OCI-LY3 (cell line): Measurements from ENCODE around the gene RBM33.

Experiments used
- H2AFZ ChIP-seq: fragments of 200-600, 300-600 bp; shearing (Covaris generic); 2 replicates; pipeline ENCODE4 v1.6.0; 2014; ENCODE audit warnings: antibody characterized with exemption, low read depth, low read length
- H3K27ac ChIP-seq: fragments of 200-600, 300-600 bp; sonication (generic); 2 replicates; pipeline ENCODE4 v1.5.1; 2014; ENCODE audit warnings: mild to moderate bottlenecking, low read length, moderate library complexity, mixed read lengths
- H3K27me3 ChIP-seq: fragments of 200-600, 300-600 bp; sonication (generic); 2 replicates; pipeline ENCODE4 v1.6.1; 2014; ENCODE audit warnings: low read depth, low read length, mixed read lengths
- H3K36me3 ChIP-seq: fragments of 200-600, 300-600 bp; sonication (generic); replicated peaks from 2 replicates; pipeline ENCODE3; 2014; ENCODE audit warnings: low read depth, low read length, mixed read lengths
- H3K4me1 ChIP-seq: fragments of 300-600, 200-600 bp; sonication (generic); 2 replicates; pipeline ENCODE4 v1.6.1; 2014; ENCODE audit warnings: low read length, mixed read lengths
- H3K4me2 ChIP-seq: fragments of 200-600, 300-600 bp; sonication (generic); 2 replicates; pipeline ENCODE4 v1.6.1; 2014; ENCODE audit warnings: low read length, mixed read lengths
- H3K4me3 ChIP-seq: fragments of 300-600, 200-600 bp; sonication (generic); 2 replicates; pipeline ENCODE4 v1.5.1; 2014; ENCODE audit warnings: antibody characterized with exemption, mild to moderate bottlenecking, low read length, moderate library complexity
- H3K79me2 ChIP-seq: fragments of 300-600, 200-600 bp; shearing (Covaris generic); 2 replicates; pipeline ENCODE4 v1.6.1; 2014; ENCODE audit warnings: mild to moderate bottlenecking, low read length, mixed read lengths
- H3K9ac ChIP-seq: fragments of 300-600, 200-600 bp; shearing (Covaris generic); 2 replicates; pipeline ENCODE4 v1.6.0; 2014; ENCODE audit warnings: mild to moderate bottlenecking, low read length, moderate library complexity
- H3K9me3 ChIP-seq: fragments of 200-600, 300-600 bp; shearing (Covaris generic); 2 replicates; pipeline ENCODE4 v1.6.1; 2014; ENCODE audit warnings: low read length, mixed read lengths; ENCODE audit not compliant: insufficient read depth
- H4K20me1 ChIP-seq: fragments of 200-600, 300-600 bp; sonication (generic); 2 replicates; pipeline ENCODE4 v1.6.1; 2016; ENCODE audit warnings: low read length, mixed read lengths; ENCODE audit not compliant: insufficient read depth
- CTCF ChIP-seq: fragments of 200-600, 300-600 bp; sonication (generic); IDR thresholded peaks from 2 replicates; pipeline ENCODE4 v1.5.1; 2014; ENCODE audit warnings: antibody characterized with exemption, low read length, low read depth
- EZH2phosphoT487 ChIP-seq: fragments of 200-600 bp; shearing (Covaris generic); IDR thresholded peaks from 2 replicates; pipeline ENCODE4 v1.6.1; 2018; ENCODE audit warnings: antibody characterized with exemption, mixed run types, low read depth

RBM33 gene

GRCh38 chr7:155698633-155699032 lies 54.2 kb downstream of the RBM33 start:
- Histone ChIP-seq H3K9me3 (no peaks in the 10 kb centered on the region), H3K4me1 (0 out of 2 replicates have a peak, but pooled peaks cover 4% of the 10 kb centered on the region), H3K9ac (no peak overlapping the region), H2AFZ (no peak overlapping the region), H3K4me3 (no peak overlapping the region), H3K36me3 (peaks cover 32% of the 10 kb centered on the region), H3K4me2 (no peak overlapping the region), H4K20me1 (peaks cover 48% of the 10 kb centered on the region), H3K79me2 (peaks cover 66% of the 10 kb centered on the region), H3K27ac (no peak overlapping the region), H3K27me3 (no peaks in the 10 kb centered on the region)
- TF ChIP-seq EZH2phosphoT487: no peak
- TF ChIP-seq CTCF: no peak

- H4K20me1 ChIP-seq: peaks cover 42% of the 10 kb centered on the region
- no peak overlapping the region for H3K4me3 ChIP-seq
- no peak overlapping the region for H3K27ac ChIP-seq
These were observed 54.7 kb downstream of the RBM33 start for GRCh38 chr7:155699180-155699579.

GRCh38 chr7:155700847-155701246 lies 56.4 kb downstream of the RBM33 start:
- Histone ChIP-seq H3K27me3 (no peaks in the 10 kb centered on the region), H3K9me3 (no peaks in the 10 kb centered on the region), H3K4me2 (no peak overlapping the region), H3K4me3 (no peak overlapping the region), H3K27ac (no peak overlapping the region), H4K20me1 (peaks cover 39% of the 10 kb centered on the region), H2AFZ (no peak overlapping the region), H3K36me3 (peaks cover 39% of the 10 kb centered on the region), H3K4me1 (0 out of 2 replicates have a peak, but pooled peaks cover 4% of the 10 kb centered on the region), H3K79me2 (peaks cover 46% of the 10 kb centered on the region), H3K9ac (no peak overlapping the region)
- TF ChIP-seq CTCF: no peak
- TF ChIP-seq EZH2phosphoT487: no peak

More at GRCh38 chr7:155699180-155699579, 54.7 kb downstream of the RBM33 start:
- Histone ChIP-seq H3K27me3 (no peaks in the 10 kb centered on the region), H3K4me1 (0 out of 2 replicates have a peak, but pooled peaks cover 4% of the 10 kb centered on the region), H3K4me2 (no peak overlapping the region), H3K9me3 (no peaks in the 10 kb centered on the region), H3K9ac (no peak overlapping the region), H2AFZ (no peak overlapping the region), H3K36me3 (peaks cover 36% of the 10 kb centered on the region), H3K79me2 (peaks cover 62% of the 10 kb centered on the region)
- TF ChIP-seq CTCF (no peak), EZH2phosphoT487 (no peak)

- H3K36me3 ChIP-seq: peaks cover 46% of the 10 kb centered on the region
- H3K4me1 ChIP-seq: 0 out of 2 replicates have a peak, but pooled peaks cover 4% of the 10 kb centered on the region
- H4K20me1 ChIP-seq: peaks cover 27% of the 10 kb centered on the region
- no peak overlapping the region for H3K4me3 ChIP-seq
- no peak overlapping the region for H3K27ac ChIP-seq
- H3K4me2 ChIP-seq: no peak overlapping the region
- TF ChIP-seq EZH2phosphoT487 (no peak), CTCF (no peak)
- H3K9me3 ChIP-seq: no peaks in the 10 kb centered on the region
- no peak overlapping the region for H2AFZ ChIP-seq
- peaks cover 34% of the 10 kb centered on the region for H3K79me2 ChIP-seq
- H3K27me3 ChIP-seq: no peaks in the 10 kb centered on the region
- H3K9ac ChIP-seq: no peak overlapping the region
These were observed 57.6 kb downstream of the RBM33 start for GRCh38 chr7:155701972-155702544.
